AG09309 (cell line): ENCODE results near the gene DDX51.

Experiments
- DNase-seq: peaks from one replicate; pipeline ENCODE4 v3.0.0-alpha.2; 2010; ENCODE audit warnings: low read depth
- H3K4me3 ChIP-seq: 2 replicates; pipeline ENCODE4 v1.5.1; 2011; ENCODE audit warnings: mild to moderate bottlenecking, low read depth, low read length, moderate library complexity; ENCODE audit not compliant: control insufficient read depth
- CTCF ChIP-seq: IDR thresholded peaks from 2 replicates; pipeline ENCODE4 v1.5.1; 2011; ENCODE audit warnings: mild to moderate bottlenecking, low read depth, low read length, inconsistent platforms; ENCODE audit not compliant: insufficient read depth, control insufficient read depth; ENCODE audit errors: missing control alignments

Gene DDX51

DNA sequence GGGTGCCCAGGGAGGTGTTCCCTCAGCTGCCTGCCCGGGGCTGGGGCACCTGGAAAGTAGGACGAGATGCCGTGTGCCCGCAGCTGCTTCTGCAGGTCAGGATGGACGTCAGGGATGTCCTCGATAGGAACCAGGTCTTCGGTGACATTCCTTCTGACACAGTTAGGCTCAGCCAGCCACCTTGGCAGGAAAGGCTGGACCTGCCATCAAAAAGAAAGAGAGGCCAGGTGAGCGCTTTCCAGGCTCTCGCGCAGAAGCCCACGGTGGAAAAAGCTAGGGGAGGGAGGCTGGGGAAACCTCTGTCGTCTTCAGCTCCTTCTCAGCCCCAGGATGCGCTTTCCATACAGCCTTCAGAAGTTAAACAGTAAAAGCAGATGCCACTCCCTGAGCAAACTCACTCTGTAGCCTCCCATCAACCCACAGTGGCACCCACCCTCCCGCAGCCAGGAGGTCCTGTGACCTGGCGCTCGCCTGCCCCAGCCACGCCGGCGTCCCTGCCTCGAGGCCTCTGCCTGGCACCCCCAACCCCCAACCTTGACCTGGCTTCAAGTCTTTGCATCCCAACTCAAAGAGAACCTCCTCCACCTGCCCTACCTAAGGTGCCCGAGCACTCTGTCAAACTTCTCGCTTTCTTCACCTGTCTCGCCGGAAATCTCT lies 1.3 kb downstream of the DDX51 start:
- peak overlapping the region; percentile 94 for H3K4me3 ChIP-seq
- no peak for DNase-seq
- no peak for TF ChIP-seq CTCF

GRCh38 chr12:132141976-132142678 lies 2.0 kb downstream of the DDX51 start:
- no peak for DNase-seq
- no peak for TF ChIP-seq CTCF
- H3K4me3 ChIP-seq = no peak overlapping the region

DNA sequence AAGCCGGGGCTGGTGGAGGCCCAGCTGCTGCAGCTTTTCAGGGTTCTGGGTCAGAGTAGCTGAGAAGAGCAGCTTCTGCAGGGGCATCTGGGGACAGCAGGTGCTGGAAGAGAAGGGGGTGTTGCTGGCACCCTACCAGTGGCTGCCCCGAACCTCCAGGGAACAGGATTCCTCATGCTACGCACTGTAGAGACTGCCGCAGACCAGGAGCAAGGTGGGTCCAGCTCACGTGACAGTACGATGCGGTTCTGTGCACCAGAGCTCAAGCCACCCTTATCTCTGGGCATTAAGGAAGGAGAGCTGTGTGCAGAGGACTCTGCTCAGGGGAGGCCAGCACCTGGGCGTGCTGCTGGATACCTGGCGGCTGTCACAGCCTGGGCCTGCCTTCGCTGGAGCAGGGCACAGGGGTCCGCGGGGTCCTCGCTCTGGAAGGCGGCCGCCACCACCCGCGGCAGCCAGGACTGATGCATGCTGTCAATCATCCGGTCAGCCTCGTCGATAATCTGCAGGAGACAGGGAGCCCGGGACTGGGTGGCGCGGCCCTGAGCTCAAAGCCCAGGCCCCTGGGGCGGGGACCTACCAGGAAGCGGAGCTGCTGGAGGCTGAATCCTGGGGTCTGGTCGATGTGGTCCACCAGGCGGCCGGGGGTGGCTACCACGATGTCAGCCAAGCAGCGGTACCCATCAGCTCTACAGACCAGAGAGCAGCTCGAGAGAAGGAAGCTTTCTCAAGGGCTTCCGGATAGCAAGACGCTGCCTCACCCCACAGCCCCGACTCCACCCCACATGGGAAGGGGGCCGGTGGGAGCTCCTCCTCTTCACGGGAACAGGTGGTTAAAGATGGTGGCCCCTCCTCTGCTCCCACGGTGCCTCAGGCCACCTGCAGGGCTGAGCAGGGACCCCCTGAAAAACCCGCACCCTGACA lies 2.9 kb downstream of the DDX51 start:
- no peak for DNase-seq
- no peak for TF ChIP-seq CTCF
- H3K4me3 ChIP-seq = no peak overlapping the region

DNA sequence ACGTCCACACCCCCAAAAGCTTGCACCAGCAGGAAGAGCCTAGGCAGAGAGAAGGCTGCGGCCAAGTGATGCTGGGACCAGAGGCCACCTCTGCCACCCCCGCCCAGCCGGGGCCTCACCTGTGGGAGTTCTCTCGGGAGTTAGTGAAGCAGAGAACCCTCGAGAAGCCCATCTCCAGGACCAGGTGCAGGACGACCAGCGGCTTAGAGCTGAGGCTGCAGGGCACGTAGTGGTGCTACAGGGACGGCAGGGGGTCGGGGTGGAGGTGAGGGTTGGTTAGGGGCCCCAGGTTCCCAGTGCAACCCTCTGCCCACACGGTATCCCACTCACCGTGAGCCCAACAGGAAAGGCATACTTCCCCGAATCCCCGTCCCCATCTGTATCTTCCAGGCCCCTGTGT lies 3.6 kb downstream of the DDX51 start:
- DNase-seq = no peak
- TF ChIP-seq CTCF = no peak
- H3K4me3 ChIP-seq = no peak overlapping the region

DNA sequence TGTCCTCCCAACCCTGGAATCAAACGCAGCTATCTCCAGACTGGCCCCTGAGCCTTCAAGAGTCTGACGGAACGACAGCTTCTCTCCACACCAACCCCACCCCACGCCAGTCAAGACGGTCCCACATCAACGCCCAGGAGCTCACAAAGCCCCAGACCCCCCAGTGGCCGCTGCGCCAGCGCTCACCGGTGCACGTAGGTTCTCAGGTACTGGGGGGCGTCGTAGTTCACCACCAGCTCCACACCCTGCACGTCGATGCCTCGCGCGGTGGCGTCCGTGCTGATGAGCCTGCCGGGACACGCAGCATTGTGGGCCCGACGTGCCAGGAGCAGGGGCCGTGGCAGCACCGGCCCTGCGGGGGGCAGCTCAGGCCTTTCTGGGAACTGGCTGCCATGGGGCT lies 4.2 kb downstream of the DDX51 start:
- no peak overlapping the region for H3K4me3 ChIP-seq

More for the DNA sequence above, 4.2 kb downstream of the DDX51 start:
- no peak for TF ChIP-seq CTCF
- DNase-seq = no peak
